ENCODE results near the gene PTPRN. TPM values are rescaled to one million over a fixed set of nuclear protein-coding genes. Genes with fewer than 3 reads are reported as not detected.

The PTPRN gene
- total and polyA plus RNA-seq, 9 of the 15 experiments (the other 6 are each of a cell fraction or from before 2014, with no cell fraction given) = 0.15 to 2.4 (median 0.43) TPM; not detected in 1

GRCh38 chr2:219274361-219274921, 34.8 kb downstream of the PTPRN start:
- in situ Hi-C loops (cut with MboI) (no loop called here), intact Hi-C loops (cut with micrococcal nuclease) (no loop called here)
- FAIRE-seq (no peak), ATAC-seq (no peak), DNase-seq (ENCODE audit: extremely low read depth in 1 of 4, low spot score in 3 of 4) (no peak)
- POLR2A ChIA-PET = interaction anchor here (0.7 to 1.1 kb wide), 6 partner anchors 13 to 59 kb away, joined by 3 to 7 read pairs (median 4); partner anchors contain the start of genes TUBA4A and TUBA4B
- BruUV-seq (replicated peaks) = no TSS peak
- TF ChIP-seq TBP (optimal IDR thresholded peaks at IDR 0.05; ENCODE audit: low read depth, low read length) = no peak
- TF ChIP-seq ATF7 (IDR thresholded peaks at IDR 0.05) = no peak
- no peak for TF ChIP-seq SNIP1 (IDR thresholded peaks at IDR 0.05; ENCODE audit: low read depth)
- no peak for TF ChIP-seq PHF21A (IDR thresholded peaks at IDR 0.05; ENCODE audit: borderline replicate concordance, low read depth)
- no peak; the same call in 1 of the 2 replicates for TF ChIP-seq JUND (IDR thresholded peaks at IDR 0.05; ENCODE audit: borderline replicate concordance, low read depth, low read length)
- TF ChIP-seq JUND (tag; IDR thresholded peaks at IDR 0.05; ENCODE audit: borderline replicate concordance, low read depth, low read length) = peak; percentile 13; the same call in 1 of the 3 replicates
- TF ChIP-seq ATF3 (IDR thresholded peaks at IDR 0.05) = 0 out of 2 replicates have a peak, but pooled peaks have one; percentile 20
- TF ChIP-seq ATF3 (CRISPR knock-in tag; conservative IDR thresholded peaks at IDR 0.05) = no peak
- 0 out of 2 replicates have a peak, but pooled peaks have one; percentile 16 for TF ChIP-seq JUN (IDR thresholded peaks at IDR 0.05; ENCODE audit: borderline replicate concordance, low read depth, low read length)
- TF ChIP-seq JUN (CRISPR knock-in tag; IDR thresholded peaks at IDR 0.05; ENCODE audit: borderline replicate concordance) = no peak
- no peak for TF ChIP-seq PBX2 (CRISPR knock-in tag; IDR thresholded peaks at IDR 0.05; ENCODE audit: low read depth)
- no peak for TF ChIP-seq PBX2 (tag; conservative IDR thresholded peaks at IDR 0.05; ENCODE audit: low read depth)
- TF ChIP-seq MEIS2 (IDR thresholded peaks at IDR 0.05; ENCODE audit: partially characterized antibody) = peak; percentile 5
- 17% methylated on average over 3 of the region's 6 CpGs for WGBS (ENCODE audit: insufficient coverage, low coverage, missing lambda C conversion rate)
- no peak overlapping the region for H3K27ac ChIP-seq (ENCODE audit: extremely low read depth, low read depth, low read length)
- no peaks in the 10 kb centered on the region for H3K36me3 ChIP-seq (ENCODE audit: control insufficient read depth, insufficient read depth, low read length)
- H3K4me3 ChIP-seq = no peak overlapping the region
- H3K4me1 ChIP-seq (replicated peaks in 1 of 2; ENCODE audit: control insufficient read depth in 2 of 2, insufficient read depth in 2 of 2, low read length in 2 of 2) = peaks cover 17 to 26% of the 10 kb centered on the region in 2 experiments
- no peaks in the 10 kb centered on the region for H4K20me1 ChIP-seq (replicated peaks; ENCODE audit: control insufficient read depth, insufficient read depth, low read length)
- CTCF ChIA-PET (ENCODE audit: low intra/inter-chr PET ratio) = no interaction called here
- no peaks in the 10 kb centered on the region for H3K9me3 ChIP-seq (replicated peaks; ENCODE audit: control insufficient read depth, insufficient read depth, low read depth, low read length)
- no peaks in the 10 kb centered on the region for H3K79me2 ChIP-seq (ENCODE audit: control insufficient read depth, insufficient read depth, low read length)
- H2AFZ ChIP-seq (ENCODE audit: low read depth, low read length) = peak overlapping the region; percentile 15
- H3K27me3 ChIP-seq (ENCODE audit: control insufficient read depth in 2 of 2, insufficient read depth in 2 of 2, low read length in 2 of 2) = no peaks in the 10 kb centered on the region
- H3K4me2 ChIP-seq (ENCODE audit: insufficient read depth, low read length) = no peak overlapping the region
- peak overlapping the region in 1 of 2 experiments; percentile 68; a peak in 1 of 4 replicates for H3K9ac ChIP-seq (ENCODE audit: insufficient read depth in 1 of 2, low read depth in 2 of 2, low read length in 2 of 2)
- H3K9me1 ChIP-seq (ENCODE audit: control insufficient read depth, insufficient read depth, low read length) = no peaks in the 10 kb centered on the region
